HepG2 (cell line): ENCODE data around the gene GPN2. TPM values are rescaled to one million over a fixed set of nuclear protein-coding genes. Genes with fewer than 3 reads are reported as not detected.

Source experiments
- BRD4 ChIP-seq: sonication (generic); formaldehyde crosslinking; IDR thresholded peaks from 2 replicates; pipeline ENCODE4 v1.4.0; 2020; ENCODE audit warnings: missing genetic modification reagents
- CBX2 ChIP-seq, 2 experiments: fragments of 200-600 bp in 1 of 2; sonication (generic); formaldehyde crosslinking in 1 of 2; IDR thresholded peaks; 2 replicates each; pipeline versions ENCODE4 v1.7.0 to v1.8.1; 2018 to 2022; ENCODE audit warnings: low read depth in 2 of 2, low read length in 1 of 2, mild to moderate bottlenecking in 1 of 2, missing genetic modification reagents in 1 of 2
- GATA4 ChIP-seq: sonication (generic); IDR thresholded peaks from 2 replicates; pipeline ENCODE4 v1.6.1; 2016; ENCODE audit warnings: antibody characterized with exemption, low read depth, borderline replicate concordance
- HIC2 ChIP-seq: sonication (generic); formaldehyde crosslinking; IDR thresholded peaks from 2 replicates; pipeline ENCODE4 v1.9.0; 2022; ENCODE audit warnings: low read depth, missing genetic modification reagents
- HOXD1 ChIP-seq: sonication (generic); formaldehyde crosslinking; IDR thresholded peaks from 2 replicates; pipeline ENCODE4 v1.5.0; 2020; ENCODE audit warnings: missing genetic modification reagents
- IKZF1 ChIP-seq: fragments of 450-650 bp; IDR thresholded peaks from 2 replicates; pipeline ENCODE4 v1.7.1; 2016
- KDM3A ChIP-seq: IDR thresholded peaks from 2 replicates; pipeline ENCODE4 v1.6.1; 2018; ENCODE audit warnings: low read depth, missing compliant biosample characterization
- MIER3 ChIP-seq: IDR thresholded peaks from 2 replicates; pipeline ENCODE4 v1.6.1; 2016; ENCODE audit warnings: missing compliant biosample characterization, borderline replicate concordance
- MLLT10 ChIP-seq: sonication (generic); formaldehyde crosslinking; IDR thresholded peaks from 2 replicates; pipeline ENCODE4 v1.4.0; 2020; ENCODE audit warnings: missing genetic modification reagents
- PITX1 ChIP-seq: sonication (generic); formaldehyde crosslinking; IDR thresholded peaks from 2 replicates; pipeline ENCODE4 v1.5.1; 2020; ENCODE audit warnings: mild to moderate bottlenecking, missing genetic modification reagents
- RARA ChIP-seq: IDR thresholded peaks from 2 replicates; pipeline ENCODE4 v1.6.1; 2016; ENCODE audit warnings: missing genetic modification reagents, missing compliant biosample characterization
- SATB2 ChIP-seq: sonication (generic); formaldehyde crosslinking; IDR thresholded peaks from 2 replicates; pipeline ENCODE4 v1.5.0; 2020; ENCODE audit warnings: missing genetic modification reagents
- SNAI1 ChIP-seq: sonication (generic); formaldehyde crosslinking; IDR thresholded peaks from 2 replicates; pipeline ENCODE4 v1.5.0; 2020; ENCODE audit warnings: mild to moderate bottlenecking, missing genetic modification reagents, borderline replicate concordance
- SRSF4 ChIP-seq: fragments of 200-400 bp; formaldehyde crosslinking; IDR thresholded peaks from one replicate; pipeline ENCODE4 v1.6.1; 2018; ENCODE audit warnings: mild to moderate bottlenecking, low read depth, low read length, moderate library complexity; ENCODE audit not compliant: poor library complexity, severe bottlenecking
- ZBTB7A ChIP-seq: sonication (generic); formaldehyde crosslinking; IDR thresholded peaks from 2 replicates; pipeline ENCODE4 v1.8.0; 2022; ENCODE audit warnings: mild to moderate bottlenecking, missing genetic modification reagents
- ZFP36 ChIP-seq: fragments of 150-350 bp; IDR thresholded peaks from 2 replicates; pipeline ENCODE4 v1.6.1; 2018; ENCODE audit warnings: borderline replicate concordance, low read length, low read depth; ENCODE audit not compliant: partially characterized antibody
- ZNF225 ChIP-seq: sonication (generic); formaldehyde crosslinking; IDR thresholded peaks from 2 replicates; pipeline ENCODE4 v1.4.0; 2020; ENCODE audit warnings: mild to moderate bottlenecking, missing genetic modification reagents
- ZNF343 ChIP-seq: sonication (generic); formaldehyde crosslinking; IDR thresholded peaks from 2 replicates; pipeline ENCODE4 v1.4.0; 2020; ENCODE audit warnings: mild to moderate bottlenecking, missing genetic modification reagents
- ZNF713 ChIP-seq: sonication (generic); formaldehyde crosslinking; IDR thresholded peaks from 2 replicates; pipeline ENCODE4 v1.4.0; 2020; ENCODE audit warnings: mild to moderate bottlenecking, missing genetic modification reagents
- ZNF775 ChIP-seq: sonication (generic); formaldehyde crosslinking; IDR thresholded peaks from 2 replicates; pipeline ENCODE4 v1.4.0; 2020; ENCODE audit warnings: missing genetic modification reagents, mild to moderate bottlenecking, moderate library complexity, borderline replicate concordance
- ZNF800 ChIP-seq: sonication (generic); formaldehyde crosslinking; IDR thresholded peaks from 2 replicates; pipeline ENCODE4 v1.4.0; 2020; ENCODE audit warnings: missing genetic modification reagents
- polyA plus RNA-seq, 8 experiments: library from polyadenylated mRNA; depleted of rRNA in 3 of 8; stranded (reverse) in 7 of 8; unstranded in 1 of 8; fragments of >200 nt; fragmentation: Illumina TruSeq in 4 of 8; extraction: Trizol in 4 of 8; gene quantifications; 2 replicates each; pipeline versions ENCODE4 v1.2.1 to v1.2.3, GENCODE V29; 2011 to 2016; ENCODE audit warnings: low read depth in 4 of 8, missing spikeins in 1 of 8, mixed read lengths in 1 of 8; ENCODE audit not compliant: insufficient read depth in 1 of 8
- total RNA-seq, 5 experiments: library from RNA; depleted of rRNA; stranded (reverse); fragments of >200 nt; fragmentation: Illumina TruSeq; extraction: Trizol; gene quantifications; 2 replicates each; pipeline ENCODE4 v1.2.3, GENCODE V29; 2016; ENCODE audit warnings: low read depth in 1 of 5
- TF ChIP-seq, protein P1 (sequence below): sonication (generic); formaldehyde crosslinking; IDR thresholded peaks from 2 replicates; pipeline ENCODE4 v1.8.1; 2023; ENCODE audit warnings: mild to moderate bottlenecking, inconsistent platforms, moderate library complexity, missing genetic modification reagents, borderline replicate concordance
- TF ChIP-seq, protein P2 (sequence below): sonication (generic); formaldehyde crosslinking; conservative IDR thresholded peaks from 2 replicates; pipeline ENCODE4 v1.8.1; 2023; ENCODE audit warnings: missing genetic modification reagents

Gene GPN2
- total and polyA plus RNA-seq, 2 of the 13 experiments (the other 11 are each of a cell fraction or from before 2014, with no cell fraction given), result 19.3 to 38.9 TPM

DNA sequence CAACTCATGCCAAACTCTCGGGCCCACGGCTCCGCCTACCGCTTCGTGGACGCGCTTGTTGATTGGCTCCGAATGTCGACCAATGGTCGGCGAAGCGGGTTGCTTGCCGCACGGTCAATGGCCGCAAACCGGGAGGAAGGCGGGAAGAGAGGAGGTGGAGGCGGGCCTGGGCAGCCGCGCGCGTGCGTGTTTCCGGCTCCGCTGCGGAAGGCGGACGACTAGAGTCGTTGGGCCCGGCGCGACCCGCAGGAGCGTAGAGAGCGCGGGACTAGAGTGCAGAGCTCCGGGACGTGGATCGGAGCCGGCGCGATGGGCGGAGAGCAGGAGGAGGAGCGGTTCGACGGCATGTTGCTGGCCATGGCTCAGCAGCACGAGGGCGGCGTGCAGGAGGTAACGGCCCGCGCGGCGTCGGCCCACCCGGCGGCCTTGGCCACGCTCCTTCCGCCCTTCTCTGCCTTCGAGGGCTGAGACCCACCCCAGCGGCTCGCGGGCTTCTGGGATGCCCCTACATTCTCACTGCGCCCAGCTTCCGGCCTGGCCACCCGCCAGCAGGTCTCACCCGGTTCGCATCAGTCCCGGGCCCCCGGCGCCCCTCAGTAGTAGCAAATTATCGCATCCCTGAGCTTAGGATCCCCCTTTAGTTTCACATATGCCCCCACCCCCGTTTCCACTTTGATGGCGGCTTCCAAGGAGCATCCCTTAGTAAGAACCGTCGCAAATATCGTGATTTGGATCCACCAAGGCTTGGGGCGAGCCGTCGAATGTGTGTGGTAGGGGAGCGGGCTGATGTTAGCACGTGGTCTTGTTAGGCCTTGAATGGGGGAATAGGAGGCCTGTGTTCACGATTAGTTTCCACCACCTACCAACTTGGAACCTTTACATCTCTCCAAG is 31.7 kb upstream of the GPN2 start, which contains the start of gene NUDC (continued):
- TF ChIP-seq ZNF775 (no peak), KDM3A (CRISPR knock-in tag) (no peak; the same call in 1 of the 2 replicates), ZBTB7A (no peak; the same call in 1 of the 2 replicates), HOXD1 (CRISPR knock-in tag) (peak; percentile 75), ZNF713 (CRISPR knock-in tag) (no peak), PITX1 (0 out of 2 replicates have a peak, but pooled peaks have one; percentile 35), MLLT10 (no peak), SNAI1 (CRISPR knock-in tag) (peak; percentile 83), IKZF1 (no peak), MIER3 (no peak), GATA4 (no peak), ZNF800 (CRISPR knock-in tag) (no peak), SATB2 (CRISPR knock-in tag) (0 out of 2 replicates have a peak, but pooled peaks have one; percentile 66), HIC2 (CRISPR knock-in tag) (no peak; the same call in none of the 2 replicates), SRSF4 (no peak), RARA (no peak), CBX2 (IDR thresholded peaks at IDR 0.05; ENCODE audit: low read depth, low read length) (no peak), CBX2 (CRISPR knock-in tag; IDR thresholded peaks at IDR 0.05; ENCODE audit: low read depth) (no peak), BRD4 (CRISPR knock-in tag) (peak; percentile 83; the same call in 1 of the 2 replicates), ZFP36 (no peak), ZNF225 (no peak), ZNF343 (peak; percentile 71; the same call in 1 of the 2 replicates)
- TF ChIP-seq, protein P1, sequence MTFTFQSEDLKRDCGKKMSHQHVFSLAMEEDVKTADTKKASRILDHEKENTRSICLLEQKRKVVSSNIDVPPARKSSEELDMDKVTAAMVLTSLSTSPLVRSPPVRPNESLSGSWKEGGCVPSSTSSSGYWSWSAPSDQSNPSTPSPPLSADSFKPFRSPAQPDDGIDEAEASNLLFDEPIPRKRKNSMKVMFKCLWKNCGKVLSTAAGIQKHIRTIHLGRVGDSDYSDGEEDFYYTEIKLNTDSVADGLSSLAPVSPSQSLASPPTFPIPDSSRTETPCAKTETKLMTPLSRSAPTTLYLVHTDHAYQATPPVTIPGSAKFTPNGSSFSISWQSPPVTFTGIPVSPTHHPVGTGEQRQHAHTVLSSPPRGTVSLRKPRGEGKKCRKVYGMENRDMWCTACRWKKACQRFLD (CRISPR knock-in tag), result peak; percentile 81; the same call in 1 of the 2 replicates
- TF ChIP-seq, protein P2, sequence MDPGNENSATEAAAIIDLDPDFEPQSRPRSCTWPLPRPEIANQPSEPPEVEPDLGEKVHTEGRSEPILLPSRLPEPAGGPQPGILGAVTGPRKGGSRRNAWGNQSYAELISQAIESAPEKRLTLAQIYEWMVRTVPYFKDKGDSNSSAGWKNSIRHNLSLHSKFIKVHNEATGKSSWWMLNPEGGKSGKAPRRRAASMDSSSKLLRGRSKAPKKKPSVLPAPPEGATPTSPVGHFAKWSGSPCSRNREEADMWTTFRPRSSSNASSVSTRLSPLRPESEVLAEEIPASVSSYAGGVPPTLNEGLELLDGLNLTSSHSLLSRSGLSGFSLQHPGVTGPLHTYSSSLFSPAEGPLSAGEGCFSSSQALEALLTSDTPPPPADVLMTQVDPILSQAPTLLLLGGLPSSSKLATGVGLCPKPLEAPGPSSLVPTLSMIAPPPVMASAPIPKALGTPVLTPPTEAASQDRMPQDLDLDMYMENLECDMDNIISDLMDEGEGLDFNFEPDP (CRISPR knock-in tag), result peak; percentile 66; the same call in 1 of the 2 replicates
